ENCODE results near the gene DPP9.
A peak's percentile ranks its signal among the peaks of the same experiment; 100 is the strongest.

DPP9 gene

DNA sequence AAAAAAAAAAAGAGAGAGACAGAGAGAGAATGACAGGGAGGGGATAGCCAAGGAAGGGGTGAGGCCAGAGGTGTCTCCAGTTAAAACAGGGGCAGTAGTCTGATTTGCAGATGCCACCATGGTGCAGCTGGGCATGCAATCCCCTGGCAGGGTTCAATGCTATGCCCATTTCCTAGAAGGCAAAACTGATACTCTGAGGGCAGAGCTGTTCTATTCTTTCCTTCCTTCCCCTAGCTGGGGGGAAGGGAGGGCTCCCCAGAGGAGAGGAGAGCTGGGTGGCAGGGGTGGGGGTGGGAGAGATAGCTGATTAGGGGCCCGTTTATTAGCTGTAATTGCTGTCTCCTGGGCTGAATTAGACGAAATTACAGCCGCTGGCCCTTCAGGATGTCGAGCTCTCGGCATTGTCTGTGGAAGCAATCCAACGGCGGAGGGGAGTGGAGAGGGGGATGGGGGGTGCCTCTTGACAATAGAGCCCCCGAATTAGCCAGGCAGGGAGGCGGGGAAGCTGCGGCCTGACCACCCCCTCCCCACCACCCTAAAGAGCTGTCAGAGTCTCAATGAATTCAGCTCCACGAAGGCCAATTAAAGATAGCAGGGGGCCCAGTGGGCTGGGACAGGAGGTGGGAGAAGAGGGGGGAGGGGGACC is 14.4 kb upstream of the DPP9 start:
- DNase-seq (ENCODE audit: low spot score): no peak
- TF ChIP-seq, protein P1, sequence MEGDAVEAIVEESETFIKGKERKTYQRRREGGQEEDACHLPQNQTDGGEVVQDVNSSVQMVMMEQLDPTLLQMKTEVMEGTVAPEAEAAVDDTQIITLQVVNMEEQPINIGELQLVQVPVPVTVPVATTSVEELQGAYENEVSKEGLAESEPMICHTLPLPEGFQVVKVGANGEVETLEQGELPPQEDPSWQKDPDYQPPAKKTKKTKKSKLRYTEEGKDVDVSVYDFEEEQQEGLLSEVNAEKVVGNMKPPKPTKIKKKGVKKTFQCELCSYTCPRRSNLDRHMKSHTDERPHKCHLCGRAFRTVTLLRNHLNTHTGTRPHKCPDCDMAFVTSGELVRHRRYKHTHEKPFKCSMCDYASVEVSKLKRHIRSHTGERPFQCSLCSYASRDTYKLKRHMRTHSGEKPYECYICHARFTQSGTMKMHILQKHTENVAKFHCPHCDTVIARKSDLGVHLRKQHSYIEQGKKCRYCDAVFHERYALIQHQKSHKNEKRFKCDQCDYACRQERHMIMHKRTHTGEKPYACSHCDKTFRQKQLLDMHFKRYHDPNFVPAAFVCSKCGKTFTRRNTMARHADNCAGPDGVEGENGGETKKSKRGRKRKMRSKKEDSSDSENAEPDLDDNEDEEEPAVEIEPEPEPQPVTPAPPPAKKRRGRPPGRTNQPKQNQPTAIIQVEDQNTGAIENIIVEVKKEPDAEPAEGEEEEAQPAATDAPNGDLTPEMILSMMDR (IDR thresholded peaks at IDR 0.05; ENCODE audit: extremely low read depth, missing control alignments): no peak

DNA sequence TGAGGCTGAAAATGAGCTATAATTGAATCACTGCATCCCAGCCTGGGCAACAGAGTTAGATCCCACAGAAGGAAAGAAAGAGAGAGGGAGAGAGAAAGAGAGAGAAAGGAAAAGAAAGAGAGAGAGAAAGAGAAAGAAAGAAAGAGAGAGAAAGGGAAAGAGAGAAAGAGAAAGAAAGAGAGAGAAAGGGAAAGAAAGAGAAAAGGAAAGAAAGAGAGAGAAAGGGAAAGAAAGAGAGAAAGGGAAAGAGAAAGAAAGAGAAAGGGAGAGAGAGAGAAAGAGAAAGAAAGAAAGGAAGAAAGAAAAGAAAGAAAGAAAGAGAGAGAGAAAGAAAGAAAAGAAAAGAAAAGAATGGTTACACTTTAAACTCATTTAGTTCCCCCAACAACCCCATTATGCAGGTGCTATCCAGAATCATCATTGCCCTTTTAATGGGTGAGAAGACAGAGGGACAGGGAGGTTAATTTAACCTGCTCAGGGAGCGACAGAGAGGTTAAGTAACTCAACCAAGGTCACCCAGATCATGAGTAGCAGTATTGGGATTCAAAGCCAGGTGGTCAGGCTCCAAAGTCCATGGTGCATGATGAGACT is 10.2 kb upstream of the DPP9 start:
- no peak for DNase-seq (ENCODE audit: low spot score)
- TF ChIP-seq, protein P1 (IDR thresholded peaks at IDR 0.05; ENCODE audit: extremely low read depth, missing control alignments): no peak

DNA sequence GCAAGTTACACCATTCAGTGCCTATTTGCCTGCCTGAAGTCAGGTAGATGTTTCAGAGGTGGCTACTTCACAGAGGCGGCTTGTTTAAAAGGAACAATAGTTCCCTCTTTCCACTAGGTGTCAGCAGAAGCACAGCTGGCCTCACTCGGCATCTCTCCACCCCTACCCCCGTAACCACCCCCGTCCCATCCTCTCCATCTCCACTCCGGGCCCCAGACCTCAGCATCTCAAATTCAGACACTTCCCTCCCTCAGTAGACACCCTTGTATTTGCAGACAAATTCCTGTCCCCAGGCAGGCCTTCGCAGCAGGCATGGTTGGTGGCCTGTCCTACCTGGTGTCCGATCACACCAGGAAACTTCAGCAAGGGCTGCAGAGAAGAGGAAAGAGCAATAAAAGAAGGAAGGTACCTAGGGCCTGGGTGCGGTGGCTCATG is 9.1 kb upstream of the DPP9 start:
- peak; percentile 78 for DNase-seq (ENCODE audit: low spot score)
- TF ChIP-seq, protein P1 (IDR thresholded peaks at IDR 0.05; ENCODE audit: extremely low read depth, missing control alignments): peak; percentile 48

DNA sequence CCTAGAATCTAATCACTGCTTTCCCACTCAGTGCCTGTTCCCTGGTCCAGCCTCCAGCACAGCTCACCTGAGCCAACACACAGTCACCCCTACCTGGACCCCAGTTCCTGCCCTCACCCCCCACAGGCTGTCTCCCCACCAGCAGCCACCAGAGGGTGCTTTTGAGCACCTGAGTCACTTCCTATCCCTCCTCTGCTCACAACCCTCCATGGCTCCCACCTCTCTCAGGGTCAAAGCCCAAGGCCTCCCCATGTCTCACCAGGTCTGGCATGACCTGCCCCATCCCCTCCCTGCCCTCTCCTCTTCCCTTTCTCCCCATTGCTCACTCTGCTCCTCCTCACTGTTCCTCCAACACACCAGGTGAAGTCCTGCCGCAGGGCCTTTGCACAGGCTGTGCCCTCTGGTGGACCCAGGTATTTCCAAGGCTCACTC is 7.1 kb upstream of the DPP9 start:
- DNase-seq (ENCODE audit: low spot score): peak; percentile 45
- TF ChIP-seq, protein P1 (IDR thresholded peaks at IDR 0.05; ENCODE audit: extremely low read depth, missing control alignments): peak; percentile 22

DNA sequence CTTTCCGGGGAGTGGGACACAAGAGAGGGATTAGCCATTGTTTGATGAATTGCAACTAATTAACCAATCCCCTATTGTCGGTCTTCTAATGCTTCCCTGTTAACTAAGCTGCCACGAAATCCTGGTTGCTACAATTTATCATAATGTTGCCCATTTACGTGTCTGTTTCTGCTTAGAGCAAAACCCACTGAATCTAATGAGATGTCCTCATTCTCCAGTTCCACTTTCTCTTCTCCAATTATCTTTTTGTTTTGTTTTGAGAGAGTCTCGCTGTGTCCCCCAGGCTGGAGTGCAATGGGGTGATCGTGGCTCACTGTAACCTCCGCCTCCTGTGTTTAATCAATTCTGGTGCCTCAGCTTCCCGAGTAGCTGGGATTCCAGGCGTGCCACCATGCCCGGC is 5.2 kb upstream of the DPP9 start:
- DNase-seq (ENCODE audit: low spot score): no peak
- TF ChIP-seq, protein P1 (IDR thresholded peaks at IDR 0.05; ENCODE audit: extremely low read depth, missing control alignments): no peak

DNA sequence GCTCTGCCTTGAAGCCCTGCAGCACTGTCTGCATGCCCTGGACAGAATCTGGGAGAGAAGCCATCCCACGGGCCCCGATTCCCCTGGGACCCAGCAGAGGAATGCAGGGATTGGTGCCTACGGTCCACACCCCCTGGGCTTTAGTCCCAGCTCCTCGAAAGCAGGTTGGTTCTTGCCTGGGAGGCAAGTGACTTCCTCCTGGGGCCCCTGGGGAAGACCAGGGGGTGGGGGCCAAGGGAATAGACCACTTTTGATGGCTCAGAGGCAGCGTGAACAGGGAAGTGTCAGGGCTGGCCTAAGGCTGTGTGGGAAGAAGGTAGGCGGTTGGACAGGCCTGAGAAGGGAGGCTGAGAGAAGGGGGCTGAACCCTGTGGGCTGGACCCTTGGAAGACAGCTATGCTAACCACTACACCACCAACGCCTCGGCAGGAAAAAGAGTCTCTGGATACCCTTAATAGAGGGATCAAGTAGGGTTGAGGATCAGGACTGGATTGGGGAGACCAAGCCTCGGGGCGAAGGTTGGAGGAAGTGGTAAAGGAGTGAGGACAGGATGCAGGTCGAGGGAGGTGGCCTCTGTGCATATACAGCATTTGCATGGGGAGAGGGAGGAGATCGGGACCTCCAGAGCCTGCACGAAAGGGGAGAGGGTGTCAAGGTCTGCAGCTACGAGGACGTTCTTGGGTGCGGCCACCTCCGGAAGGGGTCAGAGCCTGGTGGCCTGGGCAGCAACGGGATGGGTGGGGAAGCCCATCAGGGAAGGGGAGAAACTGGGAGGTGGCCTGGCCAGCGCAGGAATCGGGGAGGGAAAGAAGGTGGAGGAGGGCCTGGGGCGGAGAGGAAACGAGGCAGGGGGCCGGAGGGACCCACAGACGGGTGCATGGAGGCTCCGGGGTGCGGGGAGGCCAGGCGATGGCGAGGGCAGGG is 709 bp downstream of the DPP9 start:
- DNase-seq (ENCODE audit: low spot score): peak; percentile 64
- TF ChIP-seq, protein P1 (IDR thresholded peaks at IDR 0.05; ENCODE audit: extremely low read depth, missing control alignments): no peak

DNA sequence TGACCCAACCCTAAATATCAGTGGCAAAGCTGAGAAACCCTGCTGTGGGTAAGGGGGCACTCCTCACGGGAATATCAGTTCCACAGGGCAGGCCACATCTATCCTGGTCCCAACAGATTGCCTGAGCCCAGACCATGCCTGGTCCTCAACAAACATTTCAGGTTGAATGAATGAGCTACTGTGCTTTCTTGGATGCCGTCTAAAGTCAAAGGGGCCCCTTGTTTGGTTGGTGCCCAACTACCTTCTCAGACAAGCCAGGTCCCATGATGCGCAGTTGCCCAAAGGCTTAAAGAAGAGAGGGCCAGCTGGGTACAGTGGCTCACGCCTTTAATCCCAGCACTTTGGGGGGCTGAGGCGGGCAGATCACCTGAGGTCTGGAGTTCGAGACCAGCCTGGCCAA is 2.4 kb downstream of the DPP9 start:
- no peak for DNase-seq (ENCODE audit: low spot score)
- TF ChIP-seq, protein P1 (IDR thresholded peaks at IDR 0.05; ENCODE audit: extremely low read depth, missing control alignments): no peak

Measured in GM20000 (cell line).